AG09319 (cell line): ENCODE measurements around the gene CAB39L.
"Not testable (repeated sequence)": the region's sequence is repeated elsewhere in the genome, so short reads cannot be mapped to it uniquely, and the experiment has no call there.

Experiments used
- DNase-seq: peaks from one replicate; pipeline ENCODE4 v3.0.0-alpha.2; 2010; ENCODE audit warnings: low read depth; ENCODE audit errors: extremely low read depth
- TF ChIP-seq, protein P1 (sequence below): IDR thresholded peaks from 2 replicates; pipeline ENCODE4 v1.5.1; 2011; ENCODE audit warnings: low read depth, mild to moderate bottlenecking, inconsistent platforms, low read length, moderate library complexity

The CAB39L gene

DNA sequence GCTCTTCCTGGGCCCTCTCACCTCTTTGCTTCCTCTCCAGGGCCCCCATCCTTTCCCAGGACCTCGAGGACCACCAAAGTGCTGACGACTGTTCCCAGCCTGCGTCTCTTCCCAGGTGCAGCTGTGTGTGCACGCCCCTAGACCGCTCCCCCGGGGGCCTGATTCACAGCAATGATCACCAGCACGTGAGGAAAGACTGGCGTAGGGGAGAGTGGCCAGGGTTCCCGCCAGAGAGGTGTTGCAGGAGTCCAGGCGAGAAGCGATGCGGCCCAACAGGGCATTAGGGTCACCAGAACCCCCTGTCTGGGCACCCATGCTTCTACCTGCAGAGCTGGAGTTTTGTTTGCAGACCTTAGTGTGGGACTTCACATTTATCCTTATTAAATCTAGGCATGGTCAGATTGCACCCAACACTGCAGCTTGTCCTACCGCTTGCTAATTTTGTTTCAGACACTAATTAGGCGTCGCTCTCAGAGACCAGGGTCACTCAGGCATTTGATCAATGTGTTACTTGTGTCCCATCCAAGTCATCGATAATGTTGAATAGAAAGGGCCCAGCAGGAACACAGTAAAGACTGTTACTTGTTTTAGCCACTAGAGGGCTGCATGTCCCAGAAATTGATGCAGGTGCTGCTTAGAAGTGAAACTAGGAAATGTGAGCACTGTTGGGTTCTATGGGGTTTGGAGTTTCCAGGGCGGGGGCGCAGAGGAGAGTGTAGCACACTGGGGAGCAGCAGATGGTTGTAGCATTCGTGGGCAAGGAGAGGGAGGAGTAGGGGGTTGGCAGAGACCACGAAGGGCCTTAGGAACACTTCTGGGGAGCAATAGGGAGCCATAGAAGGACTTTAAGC is 142.9 kb downstream of the CAB39L start:
- DNase-seq = peak; percentile 40
- TF ChIP-seq, protein P1, sequence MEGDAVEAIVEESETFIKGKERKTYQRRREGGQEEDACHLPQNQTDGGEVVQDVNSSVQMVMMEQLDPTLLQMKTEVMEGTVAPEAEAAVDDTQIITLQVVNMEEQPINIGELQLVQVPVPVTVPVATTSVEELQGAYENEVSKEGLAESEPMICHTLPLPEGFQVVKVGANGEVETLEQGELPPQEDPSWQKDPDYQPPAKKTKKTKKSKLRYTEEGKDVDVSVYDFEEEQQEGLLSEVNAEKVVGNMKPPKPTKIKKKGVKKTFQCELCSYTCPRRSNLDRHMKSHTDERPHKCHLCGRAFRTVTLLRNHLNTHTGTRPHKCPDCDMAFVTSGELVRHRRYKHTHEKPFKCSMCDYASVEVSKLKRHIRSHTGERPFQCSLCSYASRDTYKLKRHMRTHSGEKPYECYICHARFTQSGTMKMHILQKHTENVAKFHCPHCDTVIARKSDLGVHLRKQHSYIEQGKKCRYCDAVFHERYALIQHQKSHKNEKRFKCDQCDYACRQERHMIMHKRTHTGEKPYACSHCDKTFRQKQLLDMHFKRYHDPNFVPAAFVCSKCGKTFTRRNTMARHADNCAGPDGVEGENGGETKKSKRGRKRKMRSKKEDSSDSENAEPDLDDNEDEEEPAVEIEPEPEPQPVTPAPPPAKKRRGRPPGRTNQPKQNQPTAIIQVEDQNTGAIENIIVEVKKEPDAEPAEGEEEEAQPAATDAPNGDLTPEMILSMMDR = peak; percentile 82

GRCh38 chr13:49300276-49300675 is 143.6 kb downstream of the CAB39L start:
- DNase-seq = no peak
- TF ChIP-seq, protein P1 = no peak

GRCh38 chr13:49298903-49299605 is 144.8 kb downstream of the CAB39L start:
- TF ChIP-seq, protein P1 = no peak
- DNase-seq = no peak

- TF ChIP-seq, protein P1 = no peak
- DNase-seq = no peak
Observed at GRCh38 chr13:49298416-49298815, 145.4 kb downstream of the CAB39L start.

GRCh38 chr13:49297338-49297737 is 146.5 kb downstream of the CAB39L start:
- no peak for DNase-seq
- TF ChIP-seq, protein P1 = no peak

DNA sequence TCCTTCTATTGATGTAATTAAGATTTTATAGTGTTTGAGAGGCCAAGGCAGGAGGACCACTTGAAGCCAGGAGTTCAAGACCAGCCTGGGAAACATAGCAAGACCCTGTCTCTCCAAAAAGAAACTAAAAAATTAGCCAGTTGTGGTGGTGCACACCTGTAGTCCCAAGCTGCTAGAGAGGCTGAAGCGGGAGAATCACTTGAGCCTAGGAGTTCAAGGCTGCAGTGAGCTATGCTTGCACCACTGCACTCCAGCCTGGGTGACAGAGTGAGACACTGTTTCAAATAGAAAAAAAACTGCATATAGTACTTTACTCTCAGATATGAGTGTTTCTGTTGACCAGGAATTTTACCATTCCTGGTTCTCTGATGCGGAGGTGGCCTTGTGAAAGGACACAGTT is 147.2 kb downstream of the CAB39L start:
- TF ChIP-seq, protein P1 = no peak
- no peak for DNase-seq

- DNase-seq = no peak
- TF ChIP-seq, protein P1 = no peak
Observed at GRCh38 chr13:49295244-49295643, 148.6 kb downstream of the CAB39L start.

- DNase-seq = not testable (repeated sequence)
Observed at GRCh38 chr13:49294723-49295122, 149.1 kb downstream of the CAB39L start.
